GM03348 (cell line): ENCODE data around the gene PRKACG.
"Not testable (repeated sequence)": the region's sequence is repeated elsewhere in the genome, so short reads cannot be mapped to it uniquely, and the experiment has no call there.

ENCODE experiments used
- DNase-seq: peaks from one replicate; pipeline ENCODE4 v3.0.0; 2012; ENCODE audit warnings: low spot score

The PRKACG gene

GRCh38 chr9:69014013-69014412, at the start of gene PRKACG:
TSS of gene PRKACG (minus strand) at chr9:69014113. CDS start at chr9:69014092, 21 bp downstream.
- DNase-seq: no peak

GRCh38 chr9:69062195-69062594, 48.3 kb upstream of the PRKACG start:
- no peak for DNase-seq

DNA sequence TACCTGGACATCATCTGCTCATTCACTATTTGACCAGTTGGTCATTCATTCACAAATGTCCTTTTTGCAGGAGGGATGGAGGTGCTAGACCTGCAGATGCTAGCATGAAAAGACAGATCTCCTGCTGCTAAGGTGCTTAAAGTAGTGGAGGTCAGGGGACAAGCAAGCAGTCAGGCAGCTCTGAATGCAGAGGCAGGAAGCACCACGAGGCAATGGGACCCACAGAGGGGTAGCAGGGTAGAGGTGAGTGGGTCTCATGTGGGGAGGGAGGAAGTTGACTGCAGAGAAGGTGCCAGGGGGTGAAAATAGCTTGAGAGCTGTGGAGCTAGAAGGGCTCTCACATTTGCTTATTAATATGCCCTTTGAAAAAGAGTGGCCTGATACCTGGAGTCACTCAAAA, 46.9 kb upstream of the PRKACG start:
- DNase-seq: no peak

DNA sequence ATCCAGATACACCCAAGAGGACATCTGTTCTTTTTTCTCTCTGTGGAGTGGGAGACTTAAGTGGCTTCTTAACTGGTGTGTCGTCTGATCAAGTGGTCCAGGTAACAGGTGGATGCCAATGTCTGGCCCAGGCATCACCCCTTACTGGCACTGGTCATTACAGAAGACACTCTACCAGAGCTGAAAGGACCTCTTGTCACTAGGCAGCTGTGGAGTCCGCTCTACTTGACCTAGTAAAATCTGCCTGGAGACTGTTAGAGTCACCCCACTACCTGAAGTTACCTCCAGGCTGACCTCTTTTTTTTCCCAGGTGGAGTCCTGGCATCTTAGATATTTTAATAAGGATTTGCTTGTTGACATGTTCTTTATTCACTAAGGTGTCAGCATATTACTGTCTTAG, 44.2 kb upstream of the PRKACG start:
- no peak for DNase-seq

DNA sequence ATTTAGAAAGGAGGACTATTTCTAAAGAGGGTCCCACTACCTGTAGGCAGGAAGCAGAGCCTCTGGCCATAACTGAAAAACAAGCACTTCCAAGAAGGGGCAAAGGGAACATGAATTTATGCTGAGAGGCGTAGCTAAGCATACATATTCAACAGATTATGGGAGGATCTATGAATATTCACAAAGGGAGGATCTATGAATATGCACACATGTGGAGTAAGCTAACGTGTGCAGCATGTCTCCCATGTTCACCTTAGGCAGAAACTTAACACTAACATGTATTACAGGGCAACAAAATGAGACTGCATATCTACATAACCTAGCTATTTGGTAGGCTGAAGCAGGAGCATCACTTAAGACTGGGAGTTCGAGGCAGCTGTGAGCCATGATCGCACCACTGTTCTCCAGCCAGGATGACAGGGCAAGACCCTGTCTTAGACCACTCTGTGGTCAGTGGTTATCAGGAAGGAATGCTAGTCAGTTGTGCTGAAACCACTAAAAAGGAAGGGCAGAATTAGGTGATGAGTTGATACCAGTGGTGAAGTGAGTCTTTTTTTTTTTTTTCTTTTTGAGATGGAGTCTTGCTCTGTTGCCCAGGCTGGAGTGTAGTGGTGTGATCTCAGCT, 42.4 kb upstream of the PRKACG start:
- DNase-seq: no peak

DNA sequence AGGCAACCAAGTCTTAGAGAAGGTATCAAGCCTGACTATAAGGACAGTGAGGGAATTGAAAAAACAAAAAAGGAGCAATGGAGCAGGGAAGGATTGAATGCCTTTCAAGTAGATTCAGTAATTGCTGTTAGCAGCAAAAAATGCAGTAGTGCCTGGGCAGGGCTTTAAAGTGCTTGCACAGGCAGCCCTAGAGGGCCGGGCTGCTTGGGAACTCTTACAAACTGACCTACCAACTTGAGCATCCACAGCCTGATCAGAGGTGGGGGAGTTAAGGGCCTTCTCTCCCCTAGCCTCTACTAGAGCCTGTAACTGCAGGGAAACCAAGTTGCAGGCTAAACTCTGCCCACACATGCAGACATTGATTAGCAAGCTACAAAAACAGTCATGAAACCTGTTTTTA, 41.1 kb upstream of the PRKACG start:
- no peak for DNase-seq

- DNase-seq: not testable (repeated sequence)
Measured at GRCh38 chr9:69050936-69051335, 37.0 kb upstream of the PRKACG start.

- no peak for DNase-seq
Measured at GRCh38 chr9:69049094-69049493, 35.2 kb upstream of the PRKACG start.

GRCh38 chr9:69047371-69047770, 33.5 kb upstream of the PRKACG start:
- no peak for DNase-seq

DNA sequence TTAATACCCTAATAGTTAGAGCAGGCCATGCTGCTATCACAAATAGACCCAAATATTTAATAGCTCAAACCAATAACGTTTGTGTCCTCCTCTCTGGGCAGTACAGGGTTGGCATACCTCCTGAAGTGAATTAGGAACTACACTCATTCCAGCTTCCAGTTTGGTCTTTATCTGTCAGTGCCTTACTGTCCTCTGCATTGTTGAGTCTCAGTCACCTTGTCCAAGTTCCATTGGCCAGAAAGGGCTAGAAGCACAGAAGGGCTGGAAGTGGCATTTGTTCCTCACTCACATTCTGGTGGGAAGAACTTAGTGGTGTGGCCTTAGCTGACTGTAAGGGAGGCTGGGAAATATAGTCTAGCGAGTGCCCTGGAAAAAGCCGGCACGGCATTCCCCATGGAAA, 32.8 kb upstream of the PRKACG start:
- DNase-seq: no peak

DNA sequence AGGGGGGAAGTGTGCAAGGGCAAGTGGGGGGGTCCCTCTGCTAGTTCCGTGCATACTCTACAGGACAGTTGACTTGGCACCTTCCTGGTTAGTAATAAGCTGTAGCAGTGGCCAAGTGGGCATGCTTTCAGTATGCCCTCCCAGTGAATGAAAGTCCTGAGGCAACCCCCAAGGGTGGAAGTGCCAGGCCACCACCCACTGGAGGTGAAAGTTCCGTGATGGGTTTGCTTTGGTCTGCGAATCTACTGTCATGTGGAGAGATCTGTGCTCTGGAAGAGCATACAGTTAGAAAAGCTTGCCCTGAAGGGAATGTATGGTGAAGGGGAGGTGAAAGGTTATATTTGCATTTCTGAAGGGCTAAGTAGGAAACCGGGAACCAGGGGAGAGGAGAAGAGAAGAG, 31.9 kb upstream of the PRKACG start:
- DNase-seq: no peak

- peak; percentile 17 for DNase-seq
Measured at GRCh38 chr9:69044240-69045219, 30.6 kb upstream of the PRKACG start.

DNA sequence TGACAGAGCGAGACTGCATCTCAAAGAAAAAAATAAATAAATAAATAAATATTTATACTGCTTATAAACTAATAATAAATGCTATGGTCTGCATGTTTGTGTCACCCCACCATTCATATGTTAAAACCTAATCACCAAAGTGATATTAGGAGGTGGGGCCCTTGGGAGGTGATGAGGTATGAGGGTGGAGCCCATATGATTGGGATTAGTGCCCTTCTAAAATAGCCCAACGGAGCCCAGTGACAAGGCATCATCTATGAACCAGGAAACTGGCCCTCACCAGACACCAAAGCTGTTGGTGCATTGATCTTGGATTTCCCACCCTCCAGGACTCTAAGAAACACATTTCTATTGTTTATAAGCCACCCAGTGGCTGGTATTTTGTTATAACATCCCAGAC, 26.7 kb upstream of the PRKACG start:
- no peak for DNase-seq

- no peak for DNase-seq
Measured at GRCh38 chr9:69036799-69037198, 22.9 kb upstream of the PRKACG start.

GRCh38 chr9:69036309-69036708, 22.4 kb upstream of the PRKACG start:
- DNase-seq: peak; percentile 16

DNA sequence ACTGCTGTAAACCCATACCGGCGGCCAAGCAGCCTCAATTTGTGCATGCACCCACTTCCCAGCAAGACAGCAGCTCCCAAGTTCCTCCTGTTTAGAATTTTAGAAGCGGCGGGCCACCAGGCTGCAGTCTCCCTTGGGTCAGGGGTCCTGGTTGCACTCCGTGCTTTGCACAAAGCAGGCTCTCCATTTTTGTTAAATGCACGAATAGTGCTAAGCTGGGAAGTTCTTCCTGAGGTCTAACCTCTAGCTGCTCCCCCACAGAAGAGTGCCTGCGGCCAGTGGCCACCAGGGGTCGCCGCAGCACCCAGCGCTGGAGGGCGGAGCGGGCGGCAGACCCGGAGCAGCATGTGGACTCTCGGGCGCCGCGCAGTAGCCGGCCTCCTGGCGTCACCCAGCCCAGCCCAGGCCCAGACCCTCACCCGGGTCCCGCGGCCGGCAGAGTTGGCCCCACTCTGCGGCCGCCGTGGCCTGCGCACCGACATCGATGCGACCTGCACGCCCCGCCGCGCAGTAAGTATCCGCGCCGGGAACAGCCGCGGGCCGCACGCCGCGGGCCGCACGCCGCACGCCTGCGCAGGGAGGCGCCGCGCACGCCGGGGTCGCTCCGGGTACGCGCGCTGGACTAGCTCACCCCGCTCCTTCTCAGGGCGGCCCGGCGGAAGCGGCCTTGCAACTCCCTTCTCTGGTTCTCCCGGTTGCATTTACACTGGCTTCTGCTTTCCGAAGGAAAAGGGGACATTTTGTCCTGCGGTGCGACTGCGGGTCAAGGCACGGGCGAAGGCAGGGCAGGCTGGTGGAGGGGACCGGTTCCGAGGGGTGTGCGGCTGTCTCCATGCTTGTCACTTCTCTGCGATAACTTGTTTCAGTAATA, 21.8 kb upstream of the PRKACG start, which contains the start of gene FXN:
Gene FXN, plus strand, starts transcription at position 315 of the 871 bp plus-strand sequence. Its CDS starts 31 bp downstream, at position 346.
- DNase-seq: peak; percentile 96

DNA sequence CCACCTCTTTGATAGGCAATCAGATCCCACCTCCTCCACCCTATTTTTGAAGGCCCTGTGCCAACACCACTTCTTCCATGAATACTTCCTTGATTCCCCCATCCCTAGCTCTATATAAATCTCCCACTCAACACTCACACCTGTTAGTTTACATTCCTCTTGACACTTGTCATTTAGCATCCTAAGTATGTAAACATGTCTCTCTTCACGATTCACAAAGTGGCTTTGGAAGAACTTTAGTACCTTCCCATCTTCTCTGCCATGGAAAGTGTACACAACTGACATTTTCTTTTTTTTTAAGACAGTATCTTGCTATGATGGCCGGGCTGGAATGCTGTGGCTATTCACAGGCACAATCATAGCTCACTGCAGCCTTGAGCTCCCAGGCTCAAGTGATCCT, 20.2 kb upstream of the PRKACG start:
- DNase-seq: no peak

GRCh38 chr9:69030851-69031645, 17.1 kb upstream of the PRKACG start:
- no peak for DNase-seq

GRCh38 chr9:69029535-69029934, 15.6 kb upstream of the PRKACG start:
- no peak for DNase-seq

GRCh38 chr9:69028754-69029153, 14.8 kb upstream of the PRKACG start:
- DNase-seq: no peak

GRCh38 chr9:69027355-69028097, 13.6 kb upstream of the PRKACG start:
- peak; percentile 65 for DNase-seq
